GM12874 (cell line): Measurements from ENCODE around the gene CPNE5.

ENCODE experiments used
- CTCF ChIP-seq: IDR thresholded peaks from 2 replicates; pipeline ENCODE4 v1.5.1; 2011; ENCODE audit warnings: low read depth, mild to moderate bottlenecking, control low read depth, low read length, moderate library complexity; ENCODE audit not compliant: insufficient read depth

The CPNE5 gene

GRCh38 chr6:36791521-36792135 lies 47.6 kb downstream of the CPNE5 start:
- no peak for TF ChIP-seq CTCF

DNA sequence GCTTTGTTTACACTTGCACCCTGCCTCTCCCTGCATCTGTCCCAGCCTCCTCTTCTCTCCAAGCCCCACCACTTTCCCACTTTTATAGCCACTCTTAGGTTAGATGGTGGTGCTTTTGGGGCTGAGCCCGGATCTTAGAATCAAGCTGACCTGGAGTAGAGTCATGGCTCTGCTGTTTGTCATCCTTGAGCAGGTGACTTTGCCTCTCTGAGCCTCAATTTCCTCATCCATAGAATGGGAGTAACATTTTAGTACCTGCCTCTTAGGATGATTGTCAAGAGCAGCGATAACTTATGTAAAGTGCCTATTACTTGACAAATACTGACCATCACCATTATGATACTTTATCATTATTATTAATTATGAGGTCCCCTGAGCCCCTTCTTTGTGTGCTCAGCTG lies 48.2 kb downstream of the CPNE5 start:
- no peak for TF ChIP-seq CTCF

DNA sequence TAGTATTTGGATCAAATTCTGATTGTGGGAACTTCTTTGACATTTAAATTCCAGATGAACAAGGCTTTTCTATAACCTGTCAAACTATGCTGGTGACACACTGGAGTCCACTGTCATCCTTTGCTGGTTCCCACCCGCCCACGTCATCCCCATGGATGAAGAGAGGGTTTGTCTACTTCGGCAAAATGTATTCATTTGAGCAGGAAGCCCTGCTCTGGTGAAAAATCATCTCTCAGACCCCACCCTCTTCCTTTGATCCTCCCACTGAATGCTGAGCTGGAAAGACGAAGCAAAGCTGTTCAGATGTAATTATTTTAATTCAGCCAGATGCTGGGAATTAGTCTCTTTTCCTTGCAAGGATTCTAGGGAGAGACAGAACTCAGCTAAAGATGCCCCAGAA lies 50.5 kb downstream of the CPNE5 start:
- no peak for TF ChIP-seq CTCF

GRCh38 chr6:36788186-36788585 lies 51.1 kb downstream of the CPNE5 start:
- no peak for TF ChIP-seq CTCF

- TF ChIP-seq CTCF, result no peak
These were observed 52.0 kb downstream of the CPNE5 start for GRCh38 chr6:36787210-36787609.

- TF ChIP-seq CTCF, result no peak
These were observed 53.1 kb downstream of the CPNE5 start for GRCh38 chr6:36786055-36786675.

- TF ChIP-seq CTCF, result no peak
These were observed 54.9 kb downstream of the CPNE5 start for GRCh38 chr6:36784376-36784636.
